HG03460 (cell line): ENCODE measurements around the gene APH1B.
"Not testable (repeated sequence)": the region's sequence is repeated elsewhere in the genome, so short reads cannot be mapped to it uniquely, and the experiment has no call there.

Source experiments
- ATAC-seq: cut with Tn5 transposase; IDR thresholded peaks from one replicate; pipeline ENCODE4 v1.9.1; 2021; ENCODE audit not compliant: unreplicated experiment

The APH1B gene

GRCh38 chr15:63277038-63277892 lies at the start of gene APH1B:
APH1B (plus strand) TSS chr15:63277605; CDS start chr15:63277624, 19 bp downstream.
- peak; percentile 75 for ATAC-seq

GRCh38 chr15:63227689-63228088 lies 49.7 kb upstream of the APH1B start:
- ATAC-seq: no peak

- ATAC-seq: no peak
These were observed 46.2 kb upstream of the APH1B start for GRCh38 chr15:63231206-63231605.

- no peak for ATAC-seq
These were observed 45.7 kb upstream of the APH1B start for GRCh38 chr15:63231706-63232105.

GRCh38 chr15:63232405-63232804 lies 45.0 kb upstream of the APH1B start:
- ATAC-seq: no peak

- ATAC-seq: no peak
These were observed 44.5 kb upstream of the APH1B start for GRCh38 chr15:63232943-63233342.

- no peak for ATAC-seq
These were observed 43.6 kb upstream of the APH1B start for GRCh38 chr15:63233667-63234423.

GRCh38 chr15:63234451-63234870 lies 42.9 kb upstream of the APH1B start:
- no peak for ATAC-seq

- no peak for ATAC-seq
These were observed 41.1 kb upstream of the APH1B start for GRCh38 chr15:63236272-63236671.

- not testable (repeated sequence) for ATAC-seq
These were observed 40.3 kb upstream of the APH1B start for GRCh38 chr15:63237086-63237485.

GRCh38 chr15:63238171-63238570 lies 39.2 kb upstream of the APH1B start:
- ATAC-seq: no peak

GRCh38 chr15:63238796-63239195 lies 38.6 kb upstream of the APH1B start:
- peak; percentile 52 for ATAC-seq

- ATAC-seq: no peak
These were observed 37.3 kb upstream of the APH1B start for GRCh38 chr15:63240109-63240508.

GRCh38 chr15:63241316-63241715 lies 36.1 kb upstream of the APH1B start:
- no peak for ATAC-seq

- ATAC-seq: no peak
These were observed 34.3 kb upstream of the APH1B start for GRCh38 chr15:63243101-63243500.

GRCh38 chr15:63243776-63244175 lies 33.6 kb upstream of the APH1B start:
- ATAC-seq: no peak

- ATAC-seq: no peak
These were observed 33.0 kb upstream of the APH1B start for GRCh38 chr15:63244399-63244798.

- ATAC-seq: no peak
These were observed 32.3 kb upstream of the APH1B start for GRCh38 chr15:63244976-63245645.

- no peak for ATAC-seq
These were observed 30.5 kb upstream of the APH1B start for GRCh38 chr15:63246691-63247469.

GRCh38 chr15:63250312-63250965 lies 27.0 kb upstream of the APH1B start:
- no peak for ATAC-seq
